Esophagus squamous epithelium (tissue), 4 donors: Measurements from ENCODE around the gene TBPL1.

Experiments
- CTCF ChIP-seq, 6 experiments: fragments of 450-650 bp in 4 of 6; fragments of 200-600 bp in 2 of 6; sonication (generic) in 2 of 6; IDR thresholded peaks; one replicate each; pipeline ENCODE4 v1.5.1; 2016 to 2019; ENCODE audit warnings: antibody characterized with exemption in 6 of 6, mild to moderate bottlenecking in 4 of 6, moderate library complexity in 4 of 6
- POLR2A ChIP-seq, 4 donors: fragments of 450-650 bp; IDR thresholded peaks; one replicate each; pipeline ENCODE4 v1.6.1; 2017; ENCODE audit warnings: antibody characterized with exemption in 4 of 4, mild to moderate bottlenecking in 4 of 4, moderate library complexity in 3 of 4

- TF ChIP-seq CTCF (IDR thresholded peaks at IDR 0.05) (no peak), POLR2A (IDR thresholded peaks at IDR 0.05) (no peak)
These were observed 42.7 kb downstream of the TBPL1 start for GRCh38 chr6:133995758-133996157.
